Measurements from ENCODE around the gene PSD4. TPM values are rescaled to one million over a fixed set of nuclear protein-coding genes. Genes with fewer than 3 reads are reported as not detected.

PSD4 gene
- total and polyA plus RNA-seq, 12 donors = 19.2 to 164 (median 70.5) TPM

GRCh38 chr2:113126845-113127645, 46.7 kb upstream of the PSD4 start, which contains the start of gene IL1RN:
TSS of gene IL1RN (plus strand) at chr2:113127598. CDS start at chr2:113127625, 27 bp downstream.
- intact Hi-C loops (cut with DNase I) = loop anchor here in 1 of 2 donors (5.0 kb wide), 1 partner anchor 45 kb away; no protein-coding TSS in a partner anchor
- TF ChIP-seq CTCF (IDR thresholded peaks at IDR 0.05) (no peak), POLR2A (IDR thresholded peaks at IDR 0.05) (no peak)
- Histone ChIP-seq H3K9me3 (replicated peaks in 1 of 3) (no peaks in the 10 kb centered on the region), H3K27ac (peak within 1 kb of the TSS in 4 of 5 donors; percentile 7 to 77 (median 33)), H3K4me1 (replicated peaks in 1 of 2) (peaks cover 32 to 39% of the 10 kb centered on the region in 2 donors), H3K4me3 (no peak within 1 kb of the TSS), H3K27me3 (no peaks in the 10 kb centered on the region), H3K36me3 (replicated peaks in 1 of 2) (no peaks in the 10 kb centered on the region)
- peak in 3 of 7 donors; percentile 31 to 47 (median 42) for DNase-seq
- WGBS, 4 donors = 48 to 60% (median 54%) methylated on average over 16 of the region's 16 CpGs

GRCh38 chr2:113127646-113128570, 45.9 kb upstream of the PSD4 start:
- 64 to 83% (median 78%) methylated on average over 13 to 15 of the region's 15 CpGs for WGBS, 4 donors
- no peaks in the 10 kb centered on the region for H3K9me3 ChIP-seq (replicated peaks in 1 of 3)
- no peak overlapping the region for H3K4me3 ChIP-seq

GRCh38 chr2:113129519-113130078, 44.2 kb upstream of the PSD4 start:
- intact Hi-C loops (cut with DNase I) = loop anchor here (5.0 to 10.0 kb wide), 2 partner anchors 47 to 255 kb away; no protein-coding TSS in a partner anchor
- no peak for DNase-seq

More at GRCh38 chr2:113127646-113128570, 45.9 kb upstream of the PSD4 start:
- intact Hi-C loops (cut with DNase I) = loop anchor here in 1 of 2 donors (5.0 kb wide), 1 partner anchor 46 kb away; no protein-coding TSS in a partner anchor
- H3K4me1 ChIP-seq (replicated peaks in 1 of 2) = peaks cover 32 to 39% of the 10 kb centered on the region in 2 donors
- no peaks in the 10 kb centered on the region for H3K36me3 ChIP-seq (replicated peaks in 1 of 2)
- DNase-seq = no peak
- H3K27ac ChIP-seq = peak overlapping the region in 2 of 5 donors; percentile 38 to 49
- no peak for TF ChIP-seq CTCF (IDR thresholded peaks at IDR 0.05)
- H3K27me3 ChIP-seq = no peaks in the 10 kb centered on the region

More at GRCh38 chr2:113129519-113130078, 44.2 kb upstream of the PSD4 start:
- peaks cover 26 to 28% of the 10 kb centered on the region in 2 donors for H3K4me1 ChIP-seq (replicated peaks in 1 of 2)
- H3K4me3 ChIP-seq = no peak overlapping the region
- no peaks in the 10 kb centered on the region for H3K9me3 ChIP-seq (replicated peaks in 1 of 3)
- H3K27me3 ChIP-seq = no peaks in the 10 kb centered on the region
- no peak overlapping the region for H3K27ac ChIP-seq
- no peaks in the 10 kb centered on the region for H3K36me3 ChIP-seq (replicated peaks in 1 of 2)
- 50 to 94% (median 76%) methylated on average over 2 of the region's 2 CpGs for WGBS, 4 donors
- TF ChIP-seq POLR2A (IDR thresholded peaks at IDR 0.05) (no peak), CTCF (IDR thresholded peaks at IDR 0.05) (no peak)

Measured in adrenal gland (tissue), 12 donors.